ENCODE measurements around the gene RTEL1. TPM values are rescaled to one million over a fixed set of nuclear protein-coding genes. Genes with fewer than 3 reads are reported as not detected.
"Not testable (repeated sequence)": the region's sequence is repeated elsewhere in the genome, so short reads cannot be mapped to it uniquely, and the experiment has no call there.

The RTEL1 gene
- total RNA-seq, 2 experiments from 2014 or later, result 37.4 to 39.1 TPM

DNA sequence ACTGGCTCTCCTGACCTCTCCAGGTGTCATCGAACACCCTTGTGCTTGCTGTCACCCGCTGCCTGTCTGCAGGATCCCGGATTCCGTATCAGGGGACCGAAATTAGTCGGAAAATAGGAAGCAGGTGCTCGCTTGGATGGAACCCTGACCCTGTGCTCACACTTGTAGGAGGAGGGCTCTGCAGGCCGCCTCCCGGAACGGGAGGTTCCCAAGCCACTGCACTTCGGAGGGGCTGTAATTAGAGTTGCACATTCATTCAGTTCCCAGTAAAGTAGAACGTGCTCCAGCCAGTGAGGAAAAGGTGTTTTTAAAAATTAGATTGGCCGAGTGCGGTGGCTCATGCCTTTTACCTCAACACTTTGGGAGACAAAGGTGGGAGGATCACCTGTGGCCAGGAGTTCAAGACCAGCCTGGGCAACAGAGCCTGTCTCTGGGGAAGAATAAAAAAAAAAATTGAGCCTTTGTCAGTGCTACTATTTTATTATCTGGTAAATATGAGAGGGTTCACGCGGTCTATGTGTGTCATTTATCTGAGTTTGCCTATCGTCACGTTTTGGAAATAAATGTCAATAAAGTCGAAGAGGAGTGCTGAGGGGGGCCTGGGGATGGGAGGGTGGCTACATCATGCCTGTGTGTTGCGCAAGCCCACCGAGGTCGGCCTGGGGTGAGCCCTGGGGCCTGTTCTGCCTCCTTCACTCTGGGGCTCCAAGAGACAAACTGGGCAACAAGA is 29.7 kb upstream of the RTEL1 start:
- Mint-ChIP-seq H3K9me3 (no peaks in the 10 kb centered on the region), H3K4me3 (peak overlapping the region; percentile 93), H3K27me3 (no peaks in the 10 kb centered on the region), H3K36me3 (ENCODE audit: low read depth) (peaks cover 26% of the 10 kb centered on the region), H3K4me1 (ENCODE audit: low read depth) (peaks cover 32% of the 10 kb centered on the region), H3K27ac (peak overlapping the region; percentile 97)
- POLR2A ChIA-PET, result interaction anchor here (0.6 to 4.3 kb wide), 7 partner anchors 8 to 107 kb away, joined by 3 to 57 read pairs (median 4); partner anchors contain the start of gene RTEL1
- TF ChIP-seq, protein P1, sequence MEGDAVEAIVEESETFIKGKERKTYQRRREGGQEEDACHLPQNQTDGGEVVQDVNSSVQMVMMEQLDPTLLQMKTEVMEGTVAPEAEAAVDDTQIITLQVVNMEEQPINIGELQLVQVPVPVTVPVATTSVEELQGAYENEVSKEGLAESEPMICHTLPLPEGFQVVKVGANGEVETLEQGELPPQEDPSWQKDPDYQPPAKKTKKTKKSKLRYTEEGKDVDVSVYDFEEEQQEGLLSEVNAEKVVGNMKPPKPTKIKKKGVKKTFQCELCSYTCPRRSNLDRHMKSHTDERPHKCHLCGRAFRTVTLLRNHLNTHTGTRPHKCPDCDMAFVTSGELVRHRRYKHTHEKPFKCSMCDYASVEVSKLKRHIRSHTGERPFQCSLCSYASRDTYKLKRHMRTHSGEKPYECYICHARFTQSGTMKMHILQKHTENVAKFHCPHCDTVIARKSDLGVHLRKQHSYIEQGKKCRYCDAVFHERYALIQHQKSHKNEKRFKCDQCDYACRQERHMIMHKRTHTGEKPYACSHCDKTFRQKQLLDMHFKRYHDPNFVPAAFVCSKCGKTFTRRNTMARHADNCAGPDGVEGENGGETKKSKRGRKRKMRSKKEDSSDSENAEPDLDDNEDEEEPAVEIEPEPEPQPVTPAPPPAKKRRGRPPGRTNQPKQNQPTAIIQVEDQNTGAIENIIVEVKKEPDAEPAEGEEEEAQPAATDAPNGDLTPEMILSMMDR (IDR thresholded peaks at IDR 0.05), result no peak
- CTCF ChIA-PET, result interaction anchor here (1.6 to 4.0 kb wide), 2 partner anchors 10 to 13 kb away, joined by 10 to 16 read pairs; no protein-coding TSS in a partner anchor
- ATAC-seq (peak; percentile 54), DNase-seq (peak; percentile 78)
- intact Hi-C loops (cut with micrococcal nuclease), result no loop called here

DNA sequence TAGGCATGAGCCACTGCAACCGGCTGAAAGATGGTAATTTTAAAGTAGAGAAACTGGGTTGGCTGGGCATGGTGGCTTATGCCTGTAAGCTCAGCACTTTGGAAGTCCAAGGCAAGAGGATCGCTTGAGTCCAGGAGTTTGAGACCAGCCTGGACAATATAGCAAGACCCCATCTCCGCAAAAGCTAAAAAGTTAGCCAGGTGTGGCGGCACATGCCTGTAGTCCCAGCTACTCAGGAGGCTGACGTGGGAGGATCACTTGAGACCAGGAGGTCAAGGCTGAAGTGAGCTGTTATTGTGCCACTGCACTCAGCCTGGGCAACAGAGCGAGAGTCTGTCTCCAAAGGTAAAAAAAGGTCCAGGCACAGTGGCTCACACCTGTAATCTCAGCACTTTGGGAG is 27.2 kb upstream of the RTEL1 start:
- H3K36me3 Mint-ChIP-seq (ENCODE audit: low read depth), result peaks cover 21% of the 10 kb centered on the region
- H3K27me3 Mint-ChIP-seq; intact Hi-C loops (cut with micrococcal nuclease); ATAC-seq; H3K9me3 Mint-ChIP-seq; H3K4me3 Mint-ChIP-seq; H3K27ac Mint-ChIP-seq; DNase-seq: not testable (repeated sequence)
- H3K4me1 Mint-ChIP-seq (ENCODE audit: low read depth), result peaks cover 47% of the 10 kb centered on the region
- ChIA-PET POLR2A (interaction anchor here (1.4 kb wide), 1 partner anchor 10 kb away, joined by 3 read pairs; no protein-coding TSS in a partner anchor), CTCF (interaction anchor here (1.2 kb wide), 1 partner anchor 11 kb away, joined by 3 read pairs; no protein-coding TSS in a partner anchor)

DNA sequence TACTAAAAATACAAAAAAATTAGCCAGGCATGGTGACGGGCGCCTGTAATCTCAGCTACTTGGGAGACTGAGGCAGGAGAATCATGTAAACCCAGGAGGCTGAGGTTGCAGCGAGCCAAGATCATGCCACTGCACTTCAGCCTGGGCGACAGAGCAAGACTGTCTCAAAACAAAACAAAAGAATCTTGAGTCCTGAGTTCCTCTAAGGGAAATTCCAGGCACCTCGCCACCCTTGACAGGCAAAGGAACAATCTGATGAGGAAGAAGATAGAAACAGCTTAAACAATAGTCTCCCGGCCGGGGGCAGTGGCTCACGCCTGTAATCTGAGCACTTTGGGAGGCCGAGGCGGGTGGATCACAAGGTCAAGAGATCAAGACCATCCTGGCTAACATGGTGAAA is 26.7 kb upstream of the RTEL1 start:
- Mint-ChIP-seq H3K4me1 (ENCODE audit: low read depth) (peaks cover 49% of the 10 kb centered on the region), H3K27ac (peak overlapping the region; percentile 71), H3K36me3 (ENCODE audit: low read depth) (peaks cover 21% of the 10 kb centered on the region)
- intact Hi-C loops (cut with micrococcal nuclease); ATAC-seq; H3K4me3 Mint-ChIP-seq; H3K27me3 Mint-ChIP-seq; DNase-seq; H3K9me3 Mint-ChIP-seq: not testable (repeated sequence)
- CTCF ChIA-PET, result interaction anchor here (1.2 kb wide), 1 partner anchor 10 kb away, joined by 3 read pairs; no protein-coding TSS in a partner anchor
- POLR2A ChIA-PET, result interaction anchor here (1.4 kb wide), 1 partner anchor 9 kb away, joined by 3 read pairs; no protein-coding TSS in a partner anchor

DNA sequence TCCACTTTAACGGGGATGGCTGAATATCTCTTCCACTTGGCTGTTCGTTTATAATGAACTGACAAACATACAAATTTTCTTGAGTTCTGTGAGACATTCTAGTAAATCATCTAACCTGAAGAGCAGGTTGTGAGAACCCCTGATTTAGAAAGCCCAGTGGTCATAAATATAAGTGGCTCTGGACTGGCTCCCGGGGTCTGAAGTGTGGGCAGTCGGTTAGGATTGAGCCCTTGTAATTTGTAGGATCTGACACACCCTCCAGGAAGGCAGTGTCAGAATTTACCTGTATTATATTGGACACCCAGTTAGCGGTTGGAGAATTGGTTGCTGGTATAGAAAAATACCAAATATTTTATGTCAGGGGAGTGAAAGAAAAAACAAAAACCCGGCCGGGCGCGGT is 24.4 kb upstream of the RTEL1 start:
- H3K27me3 Mint-ChIP-seq, result no peaks in the 10 kb centered on the region
- no peak overlapping the region for H3K27ac Mint-ChIP-seq
- ATAC-seq, result no peak
- peaks cover 14% of the 10 kb centered on the region for H3K36me3 Mint-ChIP-seq (ENCODE audit: low read depth)
- TF ChIP-seq, protein P1 (IDR thresholded peaks at IDR 0.05), result no peak
- H3K4me3 Mint-ChIP-seq, result no peak overlapping the region
- intact Hi-C loops (cut with micrococcal nuclease), result no loop called here
- DNase-seq, result no peak
- H3K4me1 Mint-ChIP-seq (ENCODE audit: low read depth), result peaks cover 58% of the 10 kb centered on the region
- ChIA-PET POLR2A (interaction anchor here (0.6 kb wide), 1 partner anchor 36 kb away, joined by 4 read pairs; no protein-coding TSS in a partner anchor), CTCF (interaction anchor here (1.2 kb wide), 1 partner anchor 8 kb away, joined by 5 read pairs; no protein-coding TSS in a partner anchor)
- no peaks in the 10 kb centered on the region for H3K9me3 Mint-ChIP-seq

DNA sequence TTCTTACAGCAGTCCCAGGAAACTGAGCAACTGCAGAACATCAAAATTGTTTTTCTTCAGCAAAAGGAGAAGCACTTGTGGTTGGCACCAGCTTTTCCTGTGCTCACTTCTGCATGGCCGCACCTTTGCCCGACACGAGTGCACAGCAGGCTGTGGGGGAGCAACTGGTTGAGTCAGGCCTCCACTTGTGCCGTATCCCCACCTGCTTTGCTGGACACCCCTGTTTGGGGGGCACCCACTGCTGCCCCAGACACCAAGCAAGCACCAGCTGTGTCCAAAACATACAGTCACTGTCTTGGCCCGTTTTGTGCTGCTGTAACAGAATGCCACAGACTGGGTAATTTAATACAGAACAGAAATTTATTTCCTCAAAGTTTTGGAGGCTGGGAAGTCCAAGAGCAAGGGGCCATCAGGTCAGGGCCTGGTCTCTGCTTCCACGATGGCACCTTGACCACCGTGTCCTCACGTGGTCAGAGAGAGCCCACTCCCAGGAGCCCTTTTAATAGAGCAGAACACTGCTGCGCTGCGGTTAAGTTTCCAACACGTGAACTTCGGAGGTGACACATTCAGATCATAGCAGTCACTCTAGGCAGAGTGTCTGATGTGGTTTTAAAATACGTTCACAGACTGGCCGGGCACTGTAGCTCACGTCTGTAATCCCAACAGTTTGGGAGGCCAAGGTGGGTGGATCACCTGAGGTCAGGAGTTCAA is 22.5 kb upstream of the RTEL1 start:
- no peaks in the 10 kb centered on the region for H3K9me3 Mint-ChIP-seq
- ChIA-PET POLR2A (interaction anchor here (0.6 to 1.5 kb wide), 5 partner anchors 8 to 127 kb away, joined by 3 to 7 read pairs (median 3); partner anchors contain the start of gene GMEB2), CTCF (interaction anchor here (1.1 kb wide), 1 partner anchor 9 kb away, joined by 3 read pairs; the partner anchor contains the start of gene GMEB2)
- TF ChIP-seq, protein P1 (IDR thresholded peaks at IDR 0.05), result no peak
- peak overlapping the region; percentile 95 for H3K27ac Mint-ChIP-seq
- peak; percentile 91 for DNase-seq
- H3K4me1 Mint-ChIP-seq (ENCODE audit: low read depth), result peaks cover 61% of the 10 kb centered on the region
- peak overlapping the region; percentile 55 for H3K4me3 Mint-ChIP-seq
- peak; percentile 67 for ATAC-seq
- H3K36me3 Mint-ChIP-seq (ENCODE audit: low read depth), result peaks cover 7% of the 10 kb centered on the region
- intact Hi-C loops (cut with micrococcal nuclease), result no loop called here
- H3K27me3 Mint-ChIP-seq, result no peaks in the 10 kb centered on the region
